HG03066 (cell line): ENCODE results near the gene BCKDK.
A peak's percentile ranks its signal among the peaks of the same experiment; 100 is the strongest.
"Not testable (repeated sequence)": the region's sequence is repeated elsewhere in the genome, so short reads cannot be mapped to it uniquely, and the experiment has no call there.

Source experiments
- ATAC-seq: cut with Tn5 transposase; IDR thresholded peaks from one replicate; pipeline ENCODE4 v1.9.1; 2021; ENCODE audit warnings: low read depth; ENCODE audit not compliant: unreplicated experiment

BCKDK gene

DNA sequence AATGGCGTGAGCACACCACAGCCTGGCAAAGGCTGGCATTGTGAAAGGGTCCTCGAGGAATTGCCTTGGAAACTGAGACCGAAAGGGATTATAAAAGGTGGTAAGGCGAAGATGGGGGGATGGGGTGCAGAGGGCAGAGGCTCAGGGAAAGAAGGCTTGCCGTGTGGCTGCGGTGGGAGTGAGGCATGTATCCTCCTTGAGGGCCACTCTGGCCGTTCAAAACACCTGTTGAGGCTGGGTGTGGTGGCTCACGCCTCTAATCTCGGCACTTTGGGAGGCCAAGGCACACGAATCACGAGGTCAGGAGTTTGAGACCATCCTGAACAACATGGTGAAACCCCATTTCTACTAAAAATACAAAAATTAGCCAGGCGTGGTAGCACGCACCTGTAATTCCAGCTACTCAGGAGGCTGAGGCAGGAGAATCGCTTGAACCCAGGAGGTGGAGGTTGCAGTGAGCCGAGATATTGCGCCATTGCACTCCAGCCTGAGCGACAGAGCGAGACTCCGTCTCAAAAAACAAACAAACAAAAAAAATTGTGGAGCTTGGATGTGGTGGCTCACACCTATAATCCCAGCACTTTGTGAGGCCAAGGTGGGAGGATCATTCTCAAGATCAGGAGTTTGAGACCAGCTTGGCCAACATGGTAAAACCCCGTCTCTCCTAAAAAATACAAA lies 28.8 kb downstream of the BCKDK start:
- not testable (repeated sequence) for ATAC-seq

DNA sequence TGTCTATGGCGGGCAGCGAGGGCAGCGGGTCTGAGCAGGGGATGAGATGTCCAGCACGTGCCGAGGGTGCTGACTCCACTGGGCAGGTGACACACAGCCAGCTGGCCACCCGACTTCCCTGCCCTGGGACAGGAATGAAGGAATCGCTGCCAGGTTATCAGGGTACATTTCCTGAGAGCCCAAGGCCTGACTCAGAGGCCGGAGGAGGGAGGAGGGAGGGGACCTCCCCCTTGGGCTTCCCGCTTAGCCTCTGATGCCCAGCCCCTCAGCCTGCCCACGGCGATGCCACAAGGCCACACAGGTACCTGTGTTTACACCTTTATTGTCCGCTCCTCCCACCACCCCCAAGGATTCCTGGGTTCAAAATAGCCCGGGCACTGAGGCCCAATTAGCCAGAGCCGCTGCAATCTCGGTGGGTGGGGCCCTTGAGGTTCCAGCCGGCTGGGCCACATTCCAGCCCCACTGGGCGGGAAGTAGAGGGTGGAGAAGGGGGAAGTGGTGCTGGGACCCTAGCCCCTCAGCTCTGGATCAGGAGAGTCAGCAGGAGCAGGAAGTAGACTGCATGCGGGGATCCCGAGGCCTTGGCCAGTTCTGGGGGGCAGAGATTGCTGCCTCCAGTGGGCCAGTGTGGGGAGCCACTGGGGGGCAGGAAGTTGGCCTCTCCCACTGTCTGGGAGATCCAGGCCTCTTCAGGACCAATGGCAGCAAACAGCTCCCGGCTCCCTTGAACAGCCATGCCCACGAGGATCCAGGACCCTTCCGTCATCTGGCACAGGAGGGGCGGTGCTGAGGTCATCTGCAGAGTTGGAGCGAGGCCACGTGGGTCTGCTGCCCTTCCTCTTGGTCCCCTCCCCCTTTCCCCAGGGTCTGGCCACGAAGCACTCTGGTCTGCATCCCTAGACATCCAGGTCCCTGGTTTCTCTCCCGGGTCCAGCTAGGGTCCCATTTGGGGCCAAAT lies 30.7 kb downstream of the BCKDK start:
- no peak for ATAC-seq

DNA sequence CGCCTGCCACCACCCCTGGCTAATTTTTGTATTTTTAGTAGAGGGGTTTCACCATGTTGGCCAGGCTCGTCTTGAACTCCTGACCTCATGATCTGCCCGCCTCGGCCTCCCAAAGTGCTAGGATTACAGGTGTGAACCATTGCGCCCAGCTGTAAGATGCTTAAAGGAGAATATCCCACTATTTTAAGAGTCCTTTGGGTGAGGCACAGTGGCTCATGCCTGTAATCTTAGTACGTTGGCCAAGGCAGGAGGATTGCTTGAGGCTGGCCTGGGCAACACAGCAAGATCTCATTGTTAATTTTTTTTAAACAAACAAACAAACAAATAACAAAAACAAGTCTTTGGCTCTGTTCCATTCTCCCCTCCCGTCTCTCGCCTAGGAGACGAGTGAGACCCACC lies 32.9 kb downstream of the BCKDK start:
- not testable (repeated sequence) for ATAC-seq

- ATAC-seq = no peak
Measured at GRCh38 chr16:31141489-31142108, 33.4 kb downstream of the BCKDK start.

GRCh38 chr16:31142109-31143010 lies 34.2 kb downstream of the BCKDK start:
- ATAC-seq = peak; percentile 83

GRCh38 chr16:31143011-31143693 lies 35.0 kb downstream of the BCKDK start:
- no peak for ATAC-seq

GRCh38 chr16:31143694-31144148 lies 35.5 kb downstream of the BCKDK start:
- no peak for ATAC-seq

DNA sequence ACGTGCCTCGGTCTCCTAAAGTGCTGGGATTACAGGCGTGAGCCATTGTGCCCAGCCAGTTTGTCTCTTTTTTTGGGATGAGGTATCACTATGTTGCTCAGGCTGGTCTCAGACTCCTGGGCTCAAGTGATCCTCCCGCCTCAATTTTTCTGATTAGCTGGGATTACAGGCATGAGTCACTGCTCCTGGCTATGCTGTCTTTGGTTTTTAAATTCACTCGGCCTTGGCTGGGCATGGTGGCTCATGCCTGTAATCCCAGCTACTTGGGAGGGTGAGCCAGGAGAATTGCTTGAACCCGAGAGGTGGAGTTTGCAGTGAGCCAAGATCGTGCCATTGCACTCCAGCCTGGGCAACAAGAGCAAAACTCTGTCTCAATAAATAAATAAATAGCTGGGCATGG lies 36.2 kb downstream of the BCKDK start:
- ATAC-seq = not testable (repeated sequence)

DNA sequence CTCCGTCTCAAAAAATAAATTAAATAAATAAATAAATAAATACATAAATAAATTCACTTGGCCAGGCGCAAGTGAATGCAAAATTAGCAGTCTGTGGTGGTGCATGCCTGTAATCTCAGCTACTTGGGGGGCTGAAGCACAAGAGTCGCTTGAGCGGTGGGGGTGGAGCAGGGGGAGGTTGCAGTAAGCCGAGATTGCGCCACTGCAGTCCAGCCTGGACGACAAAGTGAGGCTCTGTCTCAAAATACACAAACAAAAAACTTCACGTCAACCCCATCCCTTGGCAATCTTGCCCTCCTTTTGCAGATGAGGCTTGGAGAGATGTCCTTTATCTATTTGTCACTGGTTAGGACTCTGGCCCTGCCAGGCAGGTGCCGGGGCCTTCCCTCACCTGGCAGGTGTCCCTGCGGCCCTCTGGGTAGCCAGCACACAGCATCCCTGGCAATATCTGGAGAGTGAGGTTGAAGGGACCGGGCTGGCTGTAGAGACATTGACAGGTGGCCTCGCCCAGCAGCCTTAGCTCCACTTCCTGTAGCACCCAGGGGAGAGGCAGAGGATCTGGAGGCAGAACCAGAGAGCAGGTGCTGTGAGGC lies 37.3 kb downstream of the BCKDK start:
- ATAC-seq = no peak

DNA sequence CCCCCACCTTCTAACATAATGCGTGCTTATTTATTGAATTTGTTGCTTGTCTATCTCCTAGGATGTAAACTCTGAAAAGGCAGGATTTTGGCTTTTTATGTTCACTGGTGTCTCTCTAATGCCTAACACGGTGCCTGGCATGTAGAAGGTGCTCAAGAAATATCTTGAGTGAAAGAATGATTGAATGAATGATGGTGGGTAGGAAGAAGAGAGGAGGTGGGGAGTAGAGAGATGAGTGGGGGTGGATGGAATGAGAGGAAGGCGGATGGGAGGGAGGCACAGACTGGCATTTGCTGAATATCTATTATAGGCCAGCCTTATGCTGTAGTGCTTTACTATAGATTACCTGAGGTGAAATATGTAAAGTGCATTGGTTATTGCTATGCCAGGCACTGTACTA lies 39.4 kb downstream of the BCKDK start:
- ATAC-seq = no peak

- no peak for ATAC-seq
Measured at GRCh38 chr16:31148281-31148728, 40.1 kb downstream of the BCKDK start.

GRCh38 chr16:31148896-31149295 lies 40.7 kb downstream of the BCKDK start:
- ATAC-seq = no peak

DNA sequence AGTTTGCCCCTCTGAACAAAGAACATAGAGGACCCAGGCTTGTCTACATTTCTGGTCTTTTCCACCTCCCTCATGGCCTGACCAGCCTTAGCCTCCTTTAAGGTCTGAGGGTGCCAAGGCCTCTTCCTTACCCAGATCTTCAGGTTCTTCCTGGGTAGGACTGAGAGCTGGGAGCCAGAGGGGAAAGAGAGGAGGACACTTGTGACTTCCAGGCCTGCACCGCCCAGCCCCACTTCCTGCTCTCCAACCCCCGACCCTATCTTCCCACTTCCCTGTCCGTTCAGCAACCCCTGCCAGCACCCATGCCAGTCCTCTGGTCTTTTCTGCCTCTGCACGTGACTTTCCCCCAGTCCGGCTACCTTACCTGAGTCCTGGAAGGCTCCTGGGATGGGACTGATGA lies 41.1 kb downstream of the BCKDK start:
- no peak for ATAC-seq

DNA sequence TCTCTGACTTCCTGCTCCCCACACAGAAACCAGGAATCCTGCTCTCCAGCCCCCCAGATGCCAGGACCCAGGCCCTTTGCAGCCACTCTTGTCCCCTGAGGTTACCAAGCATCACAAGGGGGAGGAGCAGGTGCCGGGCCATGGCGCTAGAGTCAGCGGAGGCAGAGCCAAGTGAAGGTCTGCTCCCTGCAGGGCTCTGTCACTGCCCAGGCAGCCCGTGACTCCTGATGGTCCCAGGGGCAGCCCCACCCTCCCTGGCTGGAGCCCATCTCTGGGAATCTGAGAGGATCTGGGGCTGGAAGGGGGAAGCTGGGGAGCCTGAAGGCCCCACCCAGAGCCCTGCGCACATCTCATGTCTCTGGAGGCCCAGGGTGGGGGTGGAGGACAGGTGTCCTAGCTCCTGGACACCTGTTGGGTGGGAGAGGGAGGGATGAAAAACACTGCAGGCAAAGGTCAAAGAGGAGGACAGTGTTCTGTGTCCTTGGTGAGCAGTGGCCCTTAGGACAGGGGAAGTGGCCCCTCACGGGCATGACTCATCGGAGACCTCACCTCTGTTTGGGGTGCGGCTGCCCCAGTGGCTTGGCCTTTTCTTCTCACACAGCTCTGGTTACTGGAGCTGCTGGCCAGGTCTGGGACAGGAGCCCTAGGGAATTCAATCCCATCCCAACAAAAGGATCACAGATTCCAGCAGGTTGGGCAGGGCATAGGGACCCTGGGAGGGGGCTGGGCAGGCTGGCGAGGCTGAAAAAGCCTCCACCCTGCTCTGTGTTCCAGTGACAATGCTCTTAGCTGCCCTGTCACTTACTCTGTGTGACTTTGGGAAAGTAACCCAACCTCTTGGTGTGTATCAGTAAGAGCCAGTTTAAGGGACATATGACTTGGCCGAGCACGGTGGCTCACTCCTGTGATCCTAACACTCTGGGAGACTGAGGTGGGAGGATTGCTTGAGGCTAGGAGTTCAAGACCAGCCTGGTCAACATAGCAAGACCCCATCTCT lies 42.0 kb downstream of the BCKDK start, which contains the start of gene PRSS36:
Gene PRSS36, minus strand, starts transcription at position 173 of the 997 bp plus-strand sequence. Its CDS starts 31 bp downstream, at position 142.
- ATAC-seq = no peak

DNA sequence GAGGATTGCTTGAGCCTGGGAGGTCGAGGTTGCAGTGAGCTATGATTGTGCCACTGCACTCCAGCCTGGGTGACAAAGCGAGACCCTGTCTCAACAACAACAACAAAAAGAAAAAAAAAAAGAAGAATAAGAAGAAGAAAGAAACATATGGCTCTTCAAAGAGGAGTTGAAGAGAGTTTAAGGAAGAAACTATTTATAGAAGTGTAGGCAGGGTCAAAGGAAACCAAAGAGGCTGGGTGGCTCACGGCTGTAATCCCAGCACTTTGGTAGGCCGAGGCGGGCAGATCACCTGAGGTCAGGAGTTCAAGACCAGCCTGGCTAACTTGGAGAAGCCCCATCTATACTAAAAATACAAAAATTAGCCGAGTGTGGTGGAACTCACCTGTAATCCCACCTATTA lies 42.8 kb downstream of the BCKDK start:
- ATAC-seq = not testable (repeated sequence)

DNA sequence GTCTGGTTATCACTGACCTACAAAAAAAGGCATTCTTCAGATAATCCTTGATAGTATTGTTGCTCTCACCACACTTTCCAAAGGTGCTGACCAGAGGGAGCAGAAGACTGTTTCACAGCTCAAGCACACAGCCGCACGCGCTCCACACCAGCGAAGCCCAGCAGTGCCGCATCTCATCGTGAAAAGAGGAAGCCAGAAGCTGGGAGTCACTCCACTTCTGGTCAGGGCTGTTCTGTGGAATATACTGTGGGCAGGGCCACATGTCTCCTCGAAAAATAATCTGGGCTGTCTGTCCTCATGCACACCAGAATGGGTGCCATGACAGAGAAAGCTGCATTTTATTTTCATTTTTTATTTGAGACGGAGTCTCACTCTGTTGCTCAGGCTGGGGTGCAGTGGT lies 49.0 kb downstream of the BCKDK start:
- ATAC-seq = no peak
